Measurements from ENCODE around the gene AFAP1. TPM values are rescaled to one million over a fixed set of nuclear protein-coding genes. Genes with fewer than 3 reads are reported as not detected.

The AFAP1 gene
- total and polyA plus RNA-seq, 2 donors (not counting 3 experiments of a cell fraction or from before 2014, with no cell fraction given): 32.3 to 103 TPM

DNA sequence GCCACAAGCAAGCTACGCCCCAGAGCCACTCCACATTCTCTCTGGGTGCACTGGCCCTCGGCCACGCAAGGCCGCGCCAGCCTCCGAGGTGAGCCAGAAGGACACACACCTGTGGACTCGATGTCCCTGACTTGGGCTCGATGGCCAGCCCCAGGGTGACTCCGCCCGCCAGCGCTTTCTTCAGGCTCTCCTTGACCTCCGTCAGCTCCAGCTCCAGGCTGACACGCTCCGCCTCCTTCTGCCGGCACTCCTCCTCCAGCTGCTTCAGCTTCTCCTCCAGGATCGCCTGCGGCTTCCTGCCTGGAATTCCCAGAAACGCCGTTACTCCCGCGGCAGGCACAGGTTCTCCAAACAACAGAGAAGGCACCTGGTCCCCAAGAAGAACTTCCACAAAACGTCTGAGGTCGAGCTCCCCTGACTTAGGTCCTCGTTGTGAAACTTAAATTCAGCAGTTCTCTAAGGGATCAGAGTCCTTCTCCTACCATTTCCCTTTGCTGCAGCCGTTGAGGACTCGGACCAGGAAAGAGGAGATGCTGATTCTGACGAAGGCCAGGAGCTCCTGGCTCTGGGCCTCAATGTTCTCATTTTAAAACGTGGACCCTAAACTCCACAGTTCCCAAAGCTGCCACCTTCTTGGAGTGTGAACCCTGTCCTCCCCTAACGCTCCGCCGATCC, 166.8 kb downstream of the AFAP1 start:
- DNase-seq (ENCODE audit: low read depth, low spot score) (no peak), FAIRE-seq (no peak)
- dilution Hi-C loops (cut with MboI; ENCODE audit: extremely low pct_ligation_motif_present, low sequenced_read_pairs) (no loop called here), intact Hi-C loops (cut with micrococcal nuclease) (no loop called here)
- H3K4me2 ChIP-seq (ENCODE audit: insufficient read depth, low read length): no peak overlapping the region
- ChIA-PET POLR2A (no interaction called here), CTCF (interaction anchor here (1.1 to 1.7 kb wide), 4 partner anchors 11 to 32 kb away, joined by 3 to 5 read pairs (median 4); no protein-coding TSS in a partner anchor)
- no peak overlapping the region for H3K9ac ChIP-seq (replicated peaks; ENCODE audit: extremely low read depth, insufficient read depth, low read length)
- peaks cover 56 to 71% of the 10 kb centered on the region in 2 experiments for H3K36me3 ChIP-seq (ENCODE audit: control insufficient read depth in 2 of 2, extremely low read depth in 1 of 2, insufficient read depth in 2 of 2, low read length in 2 of 2)
- H4K20me1 ChIP-seq (replicated peaks; ENCODE audit: control insufficient read depth, extremely low read depth, insufficient read depth, low read length): no peaks in the 10 kb centered on the region
- no TSS peak for BruUV-seq (replicated peaks)
- TF ChIP-seq POLR2A (IDR thresholded peaks at IDR 0.05; ENCODE audit: low read depth, low read length): no peak
- TF ChIP-seq JUN (IDR thresholded peaks at IDR 0.05; ENCODE audit: borderline replicate concordance, insufficient read depth, insufficient read length, low read depth): no peak
- no peak for TF ChIP-seq FOS (IDR thresholded peaks at IDR 0.05; ENCODE audit: borderline replicate concordance, insufficient read depth, low read length)
- TF ChIP-seq, protein P1, sequence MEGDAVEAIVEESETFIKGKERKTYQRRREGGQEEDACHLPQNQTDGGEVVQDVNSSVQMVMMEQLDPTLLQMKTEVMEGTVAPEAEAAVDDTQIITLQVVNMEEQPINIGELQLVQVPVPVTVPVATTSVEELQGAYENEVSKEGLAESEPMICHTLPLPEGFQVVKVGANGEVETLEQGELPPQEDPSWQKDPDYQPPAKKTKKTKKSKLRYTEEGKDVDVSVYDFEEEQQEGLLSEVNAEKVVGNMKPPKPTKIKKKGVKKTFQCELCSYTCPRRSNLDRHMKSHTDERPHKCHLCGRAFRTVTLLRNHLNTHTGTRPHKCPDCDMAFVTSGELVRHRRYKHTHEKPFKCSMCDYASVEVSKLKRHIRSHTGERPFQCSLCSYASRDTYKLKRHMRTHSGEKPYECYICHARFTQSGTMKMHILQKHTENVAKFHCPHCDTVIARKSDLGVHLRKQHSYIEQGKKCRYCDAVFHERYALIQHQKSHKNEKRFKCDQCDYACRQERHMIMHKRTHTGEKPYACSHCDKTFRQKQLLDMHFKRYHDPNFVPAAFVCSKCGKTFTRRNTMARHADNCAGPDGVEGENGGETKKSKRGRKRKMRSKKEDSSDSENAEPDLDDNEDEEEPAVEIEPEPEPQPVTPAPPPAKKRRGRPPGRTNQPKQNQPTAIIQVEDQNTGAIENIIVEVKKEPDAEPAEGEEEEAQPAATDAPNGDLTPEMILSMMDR (IDR thresholded peaks at IDR 0.05; ENCODE audit: extremely low read depth in 1 of 2, insufficient read depth in 1 of 2, low read depth in 1 of 2, low read length in 2 of 2): no peak
- no peaks in the 10 kb centered on the region for H3K4me1 ChIP-seq (ENCODE audit: control insufficient read depth, extremely low read depth, insufficient read depth, low read length)
- H3K27ac ChIP-seq (ENCODE audit: insufficient read depth, low read depth, low read length): no peak overlapping the region
- H3K79me2 ChIP-seq (ENCODE audit: control insufficient read depth, insufficient read depth, low read length): peaks cover 23% of the 10 kb centered on the region
- no peaks in the 10 kb centered on the region for H3K27me3 ChIP-seq (ENCODE audit: control insufficient read depth in 2 of 2, insufficient read depth in 2 of 2, low read length in 2 of 2)
- H3K9me3 ChIP-seq (replicated peaks; ENCODE audit: control insufficient read depth, insufficient read depth, low read length): no peaks in the 10 kb centered on the region
- H2AFZ ChIP-seq (ENCODE audit: low read depth, low read length): no peak overlapping the region
- H3K9me1 ChIP-seq (replicated peaks; ENCODE audit: control insufficient read depth, extremely low read depth, insufficient read depth, low read length): no peaks in the 10 kb centered on the region
- no peak overlapping the region for H3K4me3 ChIP-seq (replicated peaks in 1 of 3; ENCODE audit: insufficient read depth in 1 of 3, low read depth in 1 of 3, low read length in 3 of 3)
